ENCODE data around the gene CACNG8.
A peak's percentile ranks its signal among the peaks of the same experiment; 100 is the strongest.

The CACNG8 gene

DNA sequence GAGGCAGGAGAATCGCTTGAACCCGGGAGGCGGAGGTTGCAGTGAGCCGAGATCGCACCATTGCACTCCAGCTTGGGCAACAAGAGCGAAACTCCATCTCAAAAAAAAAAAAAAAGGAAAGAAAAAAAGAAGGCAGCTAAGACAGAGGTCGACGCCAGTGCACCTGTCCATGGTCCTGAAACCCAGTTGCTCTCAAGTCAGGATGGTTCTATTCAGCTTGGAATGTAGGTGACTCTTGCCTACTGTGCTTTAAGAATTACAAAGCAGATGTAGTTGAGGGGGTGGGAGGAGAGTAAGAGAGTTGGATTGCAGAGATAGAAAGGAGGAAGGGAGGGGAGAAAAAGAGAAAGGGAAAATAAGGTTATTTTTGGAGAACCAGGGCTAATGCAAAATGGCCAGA lies 35.0 kb upstream of the CACNG8 start:
- no peaks in the 10 kb centered on the region for H3K27me3 ChIP-seq (ENCODE audit: control insufficient read depth in 3 of 3, insufficient read depth in 3 of 3, low read depth in 1 of 3, low read length in 3 of 3)
- no peak overlapping the region for H3K27ac ChIP-seq (replicated peaks; ENCODE audit: low read length)
- H3K14ac ChIP-seq (ENCODE audit: low read length): no peak overlapping the region
- H4K8ac ChIP-seq (ENCODE audit: low read depth, low read length): no peak overlapping the region
- H3K79me1 ChIP-seq (ENCODE audit: low read depth, low read length): peaks cover 2% of the 10 kb centered on the region
- no peaks in the 10 kb centered on the region for H3K4me1 ChIP-seq (ENCODE audit: control insufficient read depth in 2 of 2, insufficient read depth in 1 of 2, low read depth in 1 of 2, low read length in 2 of 2)
- H2BK15ac ChIP-seq (ENCODE audit: low read length): no peak overlapping the region
- no peak overlapping the region for H4K91ac ChIP-seq (ENCODE audit: low read depth, low read length, poor library complexity)
- H3K9ac ChIP-seq (ENCODE audit: low read depth, low read length, poor library complexity): no peak overlapping the region
- no peak overlapping the region for H3K4ac ChIP-seq (ENCODE audit: low read length)
- H3K18ac ChIP-seq (ENCODE audit: low read length): no peak overlapping the region
- no peak overlapping the region for H2BK12ac ChIP-seq (ENCODE audit: low read length)
- H3K36me3 ChIP-seq (replicated peaks in 1 of 2; ENCODE audit: control insufficient read depth in 2 of 2, insufficient read depth in 2 of 2, low read length in 2 of 2): peaks cover 16 to 66% of the 10 kb centered on the region in 2 donors
- no peak overlapping the region for H3K4me3 ChIP-seq (ENCODE audit: low read length in 2 of 2)
- no peak overlapping the region for H2AK5ac ChIP-seq (ENCODE audit: low read depth, low read length)
- peak; percentile 65 for DNase-seq (ENCODE audit: low spot score)
- H3K23ac ChIP-seq (ENCODE audit: low read depth, low read length, poor library complexity): no peak overlapping the region
- no CpG with 5 or more reads among the region's 8 CpGs for WGBS, 2 donors (ENCODE audit: extremely low coverage in 2 of 2, insufficient read length in 2 of 2, insufficient replicate concordance in 1 of 2)
- H3K9me3 ChIP-seq (replicated peaks in 1 of 2; ENCODE audit: control insufficient read depth in 2 of 2, insufficient read depth in 1 of 2, low read depth in 1 of 2, low read length in 2 of 2): no peaks in the 10 kb centered on the region
- H2AFZ ChIP-seq (ENCODE audit: low read length): no peak overlapping the region
- no peak overlapping the region for H2BK5ac ChIP-seq (ENCODE audit: low read length)
- no peak overlapping the region for H2BK120ac ChIP-seq (ENCODE audit: low read depth, low read length)
- H3K4me2 ChIP-seq (ENCODE audit: insufficient read depth, low read length, poor library complexity, severe bottlenecking): no peak overlapping the region

DNA sequence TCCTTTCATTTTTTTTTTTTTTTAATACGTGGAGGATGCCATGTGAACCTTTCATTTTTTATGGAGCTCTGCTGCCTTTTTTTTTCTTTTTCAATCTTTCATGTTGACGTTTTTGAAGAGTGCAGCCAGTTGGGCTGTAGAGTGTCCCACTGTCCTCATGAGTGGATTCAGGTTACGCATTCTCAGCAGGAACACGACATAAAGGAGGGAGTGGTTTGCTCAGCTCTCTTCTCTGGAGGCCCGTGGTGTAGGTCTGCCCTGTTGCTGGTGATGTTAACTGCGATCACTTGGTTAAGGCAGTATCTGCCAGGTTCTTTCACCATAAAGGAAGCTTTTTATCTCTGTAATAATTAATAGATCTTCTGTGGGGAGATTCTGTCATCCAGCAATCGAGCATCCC lies 26.7 kb upstream of the CACNG8 start:
- Histone ChIP-seq H3K27me3 (ENCODE audit: control insufficient read depth in 3 of 3, insufficient read depth in 3 of 3, low read depth in 1 of 3, low read length in 3 of 3) (no peaks in the 10 kb centered on the region), H3K36me3 (replicated peaks in 1 of 2; ENCODE audit: control insufficient read depth in 2 of 2, insufficient read depth in 2 of 2, low read length in 2 of 2) (peaks cover 12 to 84% of the 10 kb centered on the region in 2 donors), H2AFZ (ENCODE audit: low read length) (no peak overlapping the region), H3K4me3 (ENCODE audit: low read length in 2 of 2) (no peak overlapping the region), H2BK5ac (ENCODE audit: low read length) (no peak overlapping the region), H2AK5ac (ENCODE audit: low read depth, low read length) (no peak overlapping the region), H3K9ac (ENCODE audit: low read depth, low read length, poor library complexity) (no peak overlapping the region), H3K23ac (ENCODE audit: low read depth, low read length, poor library complexity) (no peak overlapping the region), H4K8ac (ENCODE audit: low read depth, low read length) (no peak overlapping the region), H2BK15ac (ENCODE audit: low read length) (no peak overlapping the region), H3K4me2 (ENCODE audit: insufficient read depth, low read length, poor library complexity, severe bottlenecking) (no peak overlapping the region), H2BK120ac (ENCODE audit: low read depth, low read length) (no peak overlapping the region), H3K27ac (replicated peaks; ENCODE audit: low read length) (no peak overlapping the region), H3K18ac (ENCODE audit: low read length) (no peak overlapping the region), H3K14ac (ENCODE audit: low read length) (no peak overlapping the region), H3K9me3 (replicated peaks in 1 of 2; ENCODE audit: control insufficient read depth in 2 of 2, insufficient read depth in 1 of 2, low read depth in 1 of 2, low read length in 2 of 2) (no peaks in the 10 kb centered on the region), H2BK12ac (ENCODE audit: low read length) (no peak overlapping the region), H3K4ac (ENCODE audit: low read length) (no peak overlapping the region), H3K4me1 (ENCODE audit: control insufficient read depth in 2 of 2, insufficient read depth in 1 of 2, low read depth in 1 of 2, low read length in 2 of 2) (peaks cover 0 to 2% of the 10 kb centered on the region in 2 donors), H3K79me1 (ENCODE audit: low read depth, low read length) (no peaks in the 10 kb centered on the region), H4K91ac (ENCODE audit: low read depth, low read length, poor library complexity) (no peak overlapping the region)
- WGBS, 2 donors (ENCODE audit: extremely low coverage in 2 of 2, insufficient read length in 2 of 2, insufficient replicate concordance in 1 of 2): no CpG with 5 or more reads among the region's 7 CpGs
- no peak for DNase-seq (ENCODE audit: low spot score)

DNA sequence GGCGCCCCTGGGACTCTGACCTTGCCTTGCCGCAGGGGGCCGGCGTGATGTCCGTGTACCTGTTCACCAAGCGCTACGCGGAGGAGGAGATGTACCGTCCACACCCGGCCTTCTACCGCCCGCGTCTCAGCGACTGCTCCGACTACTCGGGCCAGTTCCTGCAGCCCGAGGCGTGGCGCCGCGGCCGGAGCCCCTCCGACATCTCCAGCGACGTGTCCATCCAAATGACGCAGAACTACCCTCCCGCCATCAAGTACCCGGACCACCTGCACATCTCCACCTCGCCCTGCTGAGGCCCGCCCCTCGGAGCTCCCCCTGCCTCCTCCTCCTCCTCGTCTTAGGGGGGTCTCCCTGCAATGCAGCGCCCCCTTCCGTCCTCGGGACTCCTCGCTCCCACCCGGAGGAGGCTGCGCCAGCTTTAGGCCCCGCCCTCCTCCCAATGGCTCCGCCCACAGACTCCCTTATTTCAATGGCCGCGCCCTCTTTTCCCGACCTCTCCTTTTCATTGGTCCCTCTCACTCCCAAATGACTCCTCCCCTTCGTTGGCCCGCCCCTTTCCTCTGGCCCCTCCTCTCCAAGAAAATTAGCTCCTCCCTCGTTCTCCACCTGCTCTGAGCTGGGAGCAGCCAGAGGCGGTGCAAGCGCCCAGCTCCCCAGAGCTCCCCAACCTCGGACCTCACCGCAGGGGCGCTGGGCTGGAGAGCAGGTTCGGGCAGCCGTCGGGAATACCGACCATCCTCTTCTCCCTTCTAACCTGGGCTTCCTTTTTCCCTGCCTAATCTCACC lies 20.5 kb upstream of the CACNG8 start:
- no peak overlapping the region for H3K27ac ChIP-seq (replicated peaks; ENCODE audit: low read length)
- H3K79me1 ChIP-seq (ENCODE audit: low read depth, low read length): no peaks in the 10 kb centered on the region
- peak overlapping the region; percentile 2 for H2BK120ac ChIP-seq (ENCODE audit: low read depth, low read length)
- no peak overlapping the region for H3K9ac ChIP-seq (ENCODE audit: low read depth, low read length, poor library complexity)
- peak overlapping the region; percentile 79 for H3K18ac ChIP-seq (ENCODE audit: low read length)
- peaks cover 0 to 9% of the 10 kb centered on the region in 2 donors for H3K4me1 ChIP-seq (ENCODE audit: control insufficient read depth in 2 of 2, insufficient read depth in 1 of 2, low read depth in 1 of 2, low read length in 2 of 2)
- H2BK12ac ChIP-seq (ENCODE audit: low read length): no peak overlapping the region
- H3K36me3 ChIP-seq (replicated peaks in 1 of 2; ENCODE audit: control insufficient read depth in 2 of 2, insufficient read depth in 2 of 2, low read length in 2 of 2): peaks cover 8 to 56% of the 10 kb centered on the region in 2 donors
- DNase-seq (ENCODE audit: low spot score): peak; percentile 93
- no peak overlapping the region for H3K4ac ChIP-seq (ENCODE audit: low read length)
- H3K27me3 ChIP-seq (ENCODE audit: control insufficient read depth in 3 of 3, insufficient read depth in 3 of 3, low read depth in 1 of 3, low read length in 3 of 3): peaks cover 0 to 10% (median 0%) of the 10 kb centered on the region in 3 experiments
- no peak overlapping the region for H3K23ac ChIP-seq (ENCODE audit: low read depth, low read length, poor library complexity)
- peak overlapping the region in 1 of 2 donors; percentile 58 for H3K4me3 ChIP-seq (ENCODE audit: low read length in 2 of 2)
- H2BK15ac ChIP-seq (ENCODE audit: low read length): no peak overlapping the region
- peaks cover 0 to 5% of the 10 kb centered on the region in 2 donors for H3K9me3 ChIP-seq (replicated peaks in 1 of 2; ENCODE audit: control insufficient read depth in 2 of 2, insufficient read depth in 1 of 2, low read depth in 1 of 2, low read length in 2 of 2)
- H3K4me2 ChIP-seq (ENCODE audit: insufficient read depth, low read length, poor library complexity, severe bottlenecking): peak overlapping the region; percentile 53
- H2AFZ ChIP-seq (ENCODE audit: low read length): no peak overlapping the region
- H3K14ac ChIP-seq (ENCODE audit: low read length): peak overlapping the region; percentile 67
- no peak overlapping the region for H4K91ac ChIP-seq (ENCODE audit: low read depth, low read length, poor library complexity)
- H2AK5ac ChIP-seq (ENCODE audit: low read depth, low read length): peak overlapping the region; percentile 40
- H2BK5ac ChIP-seq (ENCODE audit: low read length): peak overlapping the region; percentile 35
- no CpG with 5 or more reads among the region's 55 CpGs for WGBS, 2 donors (ENCODE audit: extremely low coverage in 2 of 2, insufficient read length in 2 of 2, insufficient replicate concordance in 1 of 2)
- no peak overlapping the region for H4K8ac ChIP-seq (ENCODE audit: low read depth, low read length)

DNA sequence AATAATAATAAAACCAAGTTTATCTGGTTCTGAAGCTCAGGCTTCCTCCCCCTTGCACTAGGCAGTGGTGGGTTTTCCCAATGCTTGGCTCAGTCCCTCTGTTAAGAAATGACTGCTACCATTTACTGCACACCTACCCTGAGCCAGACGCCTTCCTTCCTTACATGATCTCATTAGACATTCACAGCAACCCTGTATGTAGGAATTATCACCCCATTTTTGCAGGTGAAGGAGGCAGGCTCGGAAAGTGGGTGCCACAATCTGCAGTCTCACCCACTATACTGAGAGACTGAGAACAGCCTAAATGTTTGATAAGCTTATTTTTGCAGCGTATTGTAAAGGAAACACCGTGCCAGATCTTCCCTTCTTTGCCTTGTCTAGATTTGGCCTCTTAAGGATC lies 18.3 kb upstream of the CACNG8 start:
- no peak for DNase-seq (ENCODE audit: low spot score)
- Histone ChIP-seq H3K4ac (ENCODE audit: low read length) (no peak overlapping the region), H3K27me3 (ENCODE audit: control insufficient read depth in 3 of 3, insufficient read depth in 3 of 3, low read depth in 1 of 3, low read length in 3 of 3) (peaks cover 0 to 10% (median 0%) of the 10 kb centered on the region in 3 experiments), H4K91ac (ENCODE audit: low read depth, low read length, poor library complexity) (no peak overlapping the region), H3K4me2 (ENCODE audit: insufficient read depth, low read length, poor library complexity, severe bottlenecking) (no peak overlapping the region), H2BK5ac (ENCODE audit: low read length) (no peak overlapping the region), H4K8ac (ENCODE audit: low read depth, low read length) (no peak overlapping the region), H2AK5ac (ENCODE audit: low read depth, low read length) (no peak overlapping the region), H3K27ac (replicated peaks; ENCODE audit: low read length) (no peak overlapping the region), H2BK120ac (ENCODE audit: low read depth, low read length) (no peak overlapping the region), H2AFZ (ENCODE audit: low read length) (no peak overlapping the region), H3K18ac (ENCODE audit: low read length) (no peak overlapping the region), H3K9me3 (replicated peaks in 1 of 2; ENCODE audit: control insufficient read depth in 2 of 2, insufficient read depth in 1 of 2, low read depth in 1 of 2, low read length in 2 of 2) (peaks cover 0 to 5% of the 10 kb centered on the region in 2 donors), H3K23ac (ENCODE audit: low read depth, low read length, poor library complexity) (no peak overlapping the region), H3K9ac (ENCODE audit: low read depth, low read length, poor library complexity) (no peak overlapping the region), H3K36me3 (replicated peaks in 1 of 2; ENCODE audit: control insufficient read depth in 2 of 2, insufficient read depth in 2 of 2, low read length in 2 of 2) (peaks cover 6 to 35% of the 10 kb centered on the region in 2 donors), H3K4me3 (ENCODE audit: low read length in 2 of 2) (no peak overlapping the region), H3K79me1 (ENCODE audit: low read depth, low read length) (no peaks in the 10 kb centered on the region), H3K14ac (ENCODE audit: low read length) (no peak overlapping the region), H2BK12ac (ENCODE audit: low read length) (no peak overlapping the region), H3K4me1 (ENCODE audit: control insufficient read depth in 2 of 2, insufficient read depth in 1 of 2, low read depth in 1 of 2, low read length in 2 of 2) (peaks cover 0 to 9% of the 10 kb centered on the region in 2 donors), H2BK15ac (ENCODE audit: low read length) (no peak overlapping the region)
- no CpG with 5 or more reads among the region's 4 CpGs for WGBS, 2 donors (ENCODE audit: extremely low coverage in 2 of 2, insufficient read length in 2 of 2, insufficient replicate concordance in 1 of 2)

All from neuronal stem cell (in vitro differentiated cells).